HG03460 (cell line): ENCODE measurements around the gene ZDHHC6.
A peak's percentile ranks its signal among the peaks of the same experiment; 100 is the strongest.
"Not testable (repeated sequence)": the region's sequence is repeated elsewhere in the genome, so short reads cannot be mapped to it uniquely, and the experiment has no call there.

Experiments used
- ATAC-seq: cut with Tn5 transposase; IDR thresholded peaks from one replicate; pipeline ENCODE4 v1.9.1; 2021; ENCODE audit not compliant: unreplicated experiment

Gene ZDHHC6

GRCh38 chr10:112446855-112447619, at the start of gene ZDHHC6, which contains the start of gene VTI1A:
Gene ZDHHC6, minus strand, starts transcription at chr10:112446914. Its CDS starts 1,478 bp downstream, at chr10:112445436.
Gene VTI1A, plus strand, starts transcription at chr10:112447215. Its CDS starts 159 bp downstream, at chr10:112447374.
- peak; percentile 92 for ATAC-seq

DNA sequence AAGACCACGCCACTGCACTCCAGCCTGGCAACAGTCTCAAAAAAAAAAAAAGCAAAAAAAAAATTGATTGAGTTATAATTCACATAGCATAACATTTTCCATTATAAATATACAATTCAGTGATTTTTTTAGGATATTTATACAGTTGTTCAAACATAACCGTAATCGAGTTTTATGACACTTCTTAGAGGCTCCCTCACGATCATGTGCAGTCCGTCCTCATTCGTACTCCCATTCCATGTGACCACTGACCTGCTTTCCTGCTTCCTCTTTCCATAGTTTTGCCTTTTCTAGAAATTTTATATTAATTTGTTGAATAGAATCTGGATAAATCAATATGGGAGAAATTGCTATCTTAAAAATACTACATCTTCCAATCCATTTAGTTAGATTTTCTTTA, 46.0 kb upstream of the ZDHHC6 start:
- no peak for ATAC-seq

- no peak for ATAC-seq
Measured at GRCh38 chr10:112491144-112491543, 44.4 kb upstream of the ZDHHC6 start.

DNA sequence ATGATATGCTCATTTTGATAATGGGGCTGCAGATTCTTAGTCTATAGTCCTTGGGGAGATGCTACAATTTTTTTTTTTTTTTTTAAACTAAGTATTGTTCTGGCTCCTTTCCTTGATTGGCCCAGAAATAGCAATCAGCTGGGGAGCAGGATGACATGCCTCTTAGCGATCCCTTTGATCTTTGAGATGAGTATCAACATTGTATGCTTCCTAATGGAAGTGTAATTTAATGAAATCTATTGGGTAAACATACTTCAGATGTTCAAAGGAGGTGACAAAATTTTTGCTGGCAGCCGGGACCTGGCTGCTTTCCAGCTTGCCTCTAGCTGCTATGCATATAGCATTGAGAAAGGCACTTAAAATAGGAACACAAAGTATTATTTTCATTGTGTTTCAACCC, 43.8 kb upstream of the ZDHHC6 start:
- ATAC-seq: no peak

DNA sequence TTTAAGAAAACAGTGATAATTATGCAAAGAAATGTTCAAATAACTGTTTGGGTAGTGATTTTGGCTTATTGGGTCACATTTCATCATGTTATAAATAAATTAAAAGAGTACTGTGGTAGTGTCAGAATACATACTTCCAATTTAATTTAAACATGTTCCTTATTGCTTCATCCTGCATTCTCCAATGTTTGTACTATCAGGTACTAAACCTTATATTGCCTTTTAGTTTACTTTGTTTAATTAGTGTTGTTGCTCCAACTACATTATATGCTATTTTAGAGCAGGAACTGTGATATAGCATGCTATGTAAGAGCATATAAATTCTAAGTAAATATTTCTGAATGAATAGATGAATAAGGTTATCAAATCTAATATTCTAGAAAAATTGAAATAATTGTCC, 41.2 kb upstream of the ZDHHC6 start:
- no peak for ATAC-seq

- ATAC-seq: no peak
Measured at GRCh38 chr10:112484399-112484798, 37.7 kb upstream of the ZDHHC6 start.

DNA sequence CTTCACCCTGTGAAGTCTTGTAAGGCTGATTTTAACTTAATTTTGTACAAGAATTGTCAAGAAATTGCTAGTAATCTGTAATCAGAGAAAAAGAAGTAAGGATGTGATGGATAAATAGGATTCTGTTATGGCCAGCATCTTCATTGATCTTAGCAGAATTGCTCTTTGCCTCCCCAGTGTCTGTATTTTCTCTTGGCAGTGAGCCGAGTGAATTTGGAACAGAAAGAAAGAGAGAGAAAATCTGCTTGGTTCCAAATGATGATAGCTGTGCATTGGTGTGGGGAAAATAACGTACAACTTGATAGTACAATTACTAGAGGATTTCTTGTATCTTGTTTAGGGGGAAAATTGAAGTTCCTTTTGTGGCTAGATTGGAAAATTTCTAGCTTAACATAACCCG, 34.9 kb upstream of the ZDHHC6 start:
- no peak for ATAC-seq

DNA sequence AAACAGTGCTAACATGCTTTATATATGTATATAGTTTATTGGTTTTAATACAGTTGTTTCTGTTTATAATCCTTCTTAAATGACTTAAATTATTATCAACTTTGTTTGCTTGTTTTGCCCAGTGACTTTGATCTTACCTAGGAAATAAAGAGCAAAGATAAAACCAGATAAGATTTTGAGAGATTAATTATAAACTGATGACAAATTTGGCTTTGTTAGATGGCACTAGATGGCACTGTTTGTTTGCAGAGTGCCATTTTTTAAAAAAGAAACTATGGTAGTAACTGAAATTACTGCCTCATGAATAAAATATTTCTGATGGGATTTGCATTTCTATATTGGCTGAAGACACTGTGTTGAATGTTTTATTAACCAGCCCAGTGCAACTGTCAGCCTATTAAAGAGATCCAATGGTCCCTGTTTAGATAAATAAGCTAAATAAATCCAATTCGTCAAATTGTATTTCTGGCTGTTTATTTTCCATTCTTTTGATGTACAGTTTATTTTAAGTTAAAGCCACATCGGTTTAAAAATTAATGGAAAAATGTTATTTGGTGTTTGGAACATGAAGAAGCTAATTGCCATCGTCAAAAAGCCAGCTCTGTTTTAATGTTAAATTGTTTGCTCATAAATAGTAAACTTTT, 29.0 kb upstream of the ZDHHC6 start:
- no peak for ATAC-seq

DNA sequence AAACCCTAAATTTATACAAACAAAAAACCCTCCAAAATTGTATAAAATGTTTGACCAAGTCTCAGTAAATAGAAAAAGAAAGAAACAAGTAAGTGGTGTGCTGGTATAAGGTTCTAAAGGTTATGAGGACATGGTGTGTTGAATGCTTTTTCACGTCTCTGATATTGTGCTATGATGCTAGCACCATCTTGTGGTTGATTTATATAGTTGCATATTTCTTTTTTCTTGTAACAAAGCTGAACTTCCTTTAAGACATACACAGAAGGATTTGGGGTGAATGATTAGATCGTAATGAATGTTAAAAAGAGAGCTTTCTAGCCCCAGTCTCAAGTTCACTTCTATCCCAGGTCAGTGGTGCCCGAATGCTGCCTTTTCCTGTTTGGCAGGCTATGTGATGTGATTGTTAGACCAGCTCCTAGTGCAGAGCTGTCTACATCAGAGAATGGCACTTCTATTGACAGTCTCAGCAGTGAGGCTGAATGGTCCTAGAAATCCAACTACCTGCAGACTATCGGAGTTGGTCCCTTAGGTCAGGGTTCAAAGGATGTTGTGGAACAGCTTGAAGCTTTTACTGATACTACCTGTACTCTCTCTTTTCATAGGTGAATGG, 25.3 kb upstream of the ZDHHC6 start:
- no peak for ATAC-seq

DNA sequence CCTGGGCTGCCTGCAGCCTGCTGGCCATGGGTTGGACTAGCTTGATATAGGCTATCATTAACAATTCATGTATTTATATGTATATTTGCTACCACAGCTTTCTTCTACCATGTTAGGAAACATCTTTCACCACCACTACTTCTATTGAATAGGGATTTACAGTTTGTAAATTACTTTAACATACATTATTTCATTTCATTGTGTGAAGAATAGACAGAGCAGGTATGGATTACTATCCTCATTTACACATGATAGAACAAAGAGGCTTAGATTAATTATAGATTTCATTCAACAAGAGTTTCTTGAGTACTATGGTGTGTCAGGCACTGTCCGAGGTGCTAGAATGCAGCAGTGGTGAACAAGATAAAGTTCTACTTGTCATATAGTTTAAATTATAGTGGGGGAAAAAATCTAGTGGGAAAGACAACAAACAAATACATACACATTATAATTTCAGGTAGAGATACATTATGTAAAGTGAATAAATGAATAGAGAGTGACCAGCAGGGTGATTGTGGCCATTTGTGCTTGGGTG, 20.9 kb upstream of the ZDHHC6 start:
- ATAC-seq: no peak

DNA sequence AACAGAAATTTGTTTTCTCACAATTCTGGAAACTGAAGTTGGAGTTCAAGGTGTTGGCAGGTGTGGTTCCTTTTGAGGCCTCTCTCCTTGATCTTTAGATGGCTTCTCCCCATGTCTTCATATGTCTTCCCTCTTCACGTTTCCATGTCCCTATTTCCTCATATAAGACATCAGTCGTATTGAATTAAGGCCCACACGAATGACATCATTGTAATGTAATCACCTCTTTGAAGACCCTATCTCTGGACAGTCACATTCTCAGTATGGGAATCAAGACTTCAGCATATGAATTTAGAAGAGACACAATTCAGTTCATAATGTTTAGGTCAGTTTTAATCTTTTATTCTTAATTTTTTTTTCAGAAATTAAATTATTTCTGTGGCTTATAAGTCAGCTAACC, 20.1 kb upstream of the ZDHHC6 start:
- ATAC-seq: no peak

DNA sequence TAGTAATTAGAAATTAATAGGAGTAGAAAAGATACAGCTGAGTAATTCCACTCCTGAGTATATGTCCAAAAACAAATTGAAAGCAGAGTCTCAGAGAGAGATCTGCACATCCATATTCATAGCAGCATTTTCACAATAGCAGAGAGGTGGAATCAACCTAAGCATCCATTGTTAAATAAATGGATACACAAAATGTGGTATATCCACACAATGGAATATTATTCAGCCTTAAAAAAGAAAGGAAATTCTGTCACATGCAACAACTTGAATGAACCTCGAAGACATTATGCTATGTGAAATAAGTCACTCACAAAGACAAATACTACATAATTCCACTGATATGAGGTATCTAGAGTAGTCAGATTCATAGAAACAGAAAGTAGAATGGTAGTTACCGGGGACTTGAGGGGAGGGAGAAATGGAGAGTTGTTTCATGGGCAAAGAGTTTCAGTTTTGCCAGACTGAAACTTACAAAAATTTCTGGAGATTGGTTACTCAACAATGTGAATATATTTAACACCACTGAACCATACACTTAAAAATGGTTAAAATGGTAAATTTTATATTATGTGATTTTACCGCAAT, 18.7 kb upstream of the ZDHHC6 start:
- no peak for ATAC-seq

DNA sequence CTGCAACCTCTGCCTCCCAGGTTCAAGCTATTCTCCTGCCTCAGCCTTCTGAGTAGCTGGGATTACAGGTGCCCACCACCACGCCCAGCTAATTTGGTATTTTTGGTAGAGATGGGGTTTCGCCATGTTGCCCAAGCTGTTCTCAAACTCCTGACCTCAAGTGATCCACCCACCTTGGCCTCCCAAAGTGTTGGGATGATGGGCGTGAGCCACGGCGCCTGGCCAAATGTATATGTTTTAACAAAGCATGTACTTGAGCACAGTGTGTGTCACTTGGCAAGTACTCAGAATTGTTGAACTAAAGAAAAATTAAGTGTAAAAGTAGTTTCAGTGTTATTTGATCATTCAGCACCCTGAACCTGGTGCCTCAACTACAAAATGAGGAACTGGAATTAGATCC, 17.4 kb upstream of the ZDHHC6 start:
- ATAC-seq: not testable (repeated sequence)

GRCh38 chr10:112461029-112461887, 14.5 kb upstream of the ZDHHC6 start:
- no peak for ATAC-seq

DNA sequence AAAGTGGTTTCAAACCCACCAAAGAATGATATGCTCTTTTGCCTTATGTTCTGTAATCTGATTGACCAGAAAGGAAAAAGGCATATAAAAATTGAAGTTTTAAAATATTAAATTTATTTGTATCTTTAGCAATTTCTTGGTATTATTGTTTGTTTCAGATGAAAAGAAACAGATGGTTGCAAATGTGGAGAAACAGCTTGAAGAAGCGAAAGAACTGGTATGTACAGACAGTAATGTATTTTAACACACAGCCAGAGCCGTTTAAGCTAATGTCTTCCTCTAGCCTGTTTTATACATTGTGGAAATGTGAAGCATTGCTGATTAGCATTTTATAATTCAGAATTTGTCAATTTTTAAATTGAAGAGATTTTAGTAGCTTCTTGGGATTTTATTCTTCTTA, 13.7 kb upstream of the ZDHHC6 start:
- ATAC-seq: no peak

DNA sequence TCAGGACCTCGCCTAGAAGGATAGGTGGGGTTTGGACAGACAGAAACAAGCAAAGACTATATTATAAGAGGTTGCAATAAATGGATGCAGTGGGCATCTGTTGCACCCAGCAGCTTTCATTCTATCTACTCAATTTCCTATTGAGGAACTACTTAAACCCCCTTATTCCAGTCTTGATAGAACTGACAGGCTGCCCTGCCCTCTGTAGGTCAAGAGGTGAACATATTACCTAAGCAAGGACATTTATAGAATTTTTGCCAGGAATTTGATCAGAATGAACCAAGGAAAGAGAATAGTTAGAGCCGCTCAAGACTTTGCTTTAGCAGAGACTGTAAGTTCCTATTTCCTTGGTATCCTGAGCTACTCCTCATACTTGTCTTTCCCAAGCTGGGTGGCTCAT, 9.8 kb upstream of the ZDHHC6 start:
- no peak for ATAC-seq

DNA sequence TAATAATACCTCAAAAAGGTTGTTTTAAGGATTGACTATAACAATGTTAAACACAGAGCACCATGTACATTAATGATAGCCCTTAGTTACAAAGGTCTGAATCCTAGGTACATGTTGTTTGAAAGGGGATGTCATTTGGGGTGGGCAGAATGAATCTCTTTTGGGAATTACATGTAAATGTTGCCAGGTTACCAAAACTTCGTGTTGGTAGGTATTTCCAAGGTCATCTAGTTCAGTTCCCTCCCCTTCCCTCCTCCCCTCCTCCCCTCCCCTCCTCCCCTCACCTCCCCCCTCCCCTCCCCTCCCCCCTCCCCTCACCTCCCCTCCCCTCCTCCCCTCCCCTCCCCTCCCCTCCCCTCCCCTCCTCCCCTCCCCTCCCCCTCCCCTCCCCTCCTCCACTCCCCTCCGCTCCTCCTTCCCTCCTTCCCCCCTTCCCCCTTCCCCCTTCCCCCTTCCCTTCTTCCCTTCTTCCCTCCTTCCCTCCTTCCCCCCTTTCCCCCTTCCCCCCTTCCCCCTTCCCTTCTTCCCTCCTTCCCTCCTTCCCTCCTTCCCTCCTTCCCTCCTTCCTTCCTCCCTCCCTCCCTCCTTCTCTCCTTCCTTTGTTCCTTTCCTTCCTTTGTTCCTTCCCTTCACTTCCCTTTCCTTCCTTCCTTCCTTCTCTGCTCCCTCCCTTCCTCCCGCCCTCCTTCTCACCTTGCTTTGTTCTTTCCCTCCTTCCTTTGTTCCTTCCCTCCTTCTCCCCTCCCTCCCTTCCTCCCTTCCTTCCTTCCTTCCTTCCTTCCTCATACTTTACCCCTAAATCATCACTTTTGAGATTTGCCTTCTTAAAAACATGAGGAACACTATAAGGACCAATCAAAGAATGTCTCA, 8.4 kb upstream of the ZDHHC6 start:
- no peak for ATAC-seq

DNA sequence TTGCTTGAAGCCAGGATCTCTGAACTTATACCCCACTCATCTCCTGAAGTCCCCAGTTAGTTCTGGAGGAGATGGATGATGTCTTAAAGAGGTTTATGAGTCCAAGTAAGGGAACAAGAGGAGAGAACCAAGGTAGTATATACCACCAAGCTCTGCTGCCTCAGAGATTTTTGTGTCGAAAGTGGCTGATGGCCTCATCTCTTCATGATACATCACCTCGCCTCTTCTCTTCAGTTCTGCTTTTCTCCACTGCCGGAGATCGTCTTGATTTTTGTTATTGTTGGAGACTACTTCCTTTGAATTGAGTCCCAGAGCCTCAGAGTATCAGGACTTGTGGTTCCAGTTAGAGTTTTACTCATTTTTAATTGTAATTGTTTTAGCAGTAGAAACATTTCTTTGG, 2.2 kb upstream of the ZDHHC6 start:
- no peak for ATAC-seq

GRCh38 chr10:112447620-112447928, 860 bp upstream of the ZDHHC6 start:
- ATAC-seq: no peak
